Measurements from ENCODE around the gene STRA8. TPM values are rescaled to one million over a fixed set of nuclear protein-coding genes. Genes with fewer than 3 reads are reported as not detected.
"Not testable (repeated sequence)": the region's sequence is repeated elsewhere in the genome, so short reads cannot be mapped to it uniquely, and the experiment has no call there.

The STRA8 gene
- total RNA-seq, 1 donor from 2014 or later = not detected

GRCh38 chr7:135208102-135208793, 25.4 kb upstream of the STRA8 start:
- Histone ChIP-seq H3K27me3 (no peaks in the 10 kb centered on the region), H3K4me1 (peaks cover 48% of the 10 kb centered on the region), H3K4me3 (no peak overlapping the region), H3K9me3 (no peaks in the 10 kb centered on the region), H3K27ac (no peak overlapping the region), H3K36me3 (no peaks in the 10 kb centered on the region)
- intact Hi-C loops (cut with DNase I) = no loop called here
- TF ChIP-seq POLR2A (IDR thresholded peaks at IDR 0.05) (no peak), CTCF (IDR thresholded peaks at IDR 0.05) (no peak), POLR2AphosphoS5 (IDR thresholded peaks at IDR 0.05; ENCODE audit: insufficient read depth in 1 of 2, low read depth in 1 of 2) (no peak)
- peak in 1 of 2 donors; percentile 37 for DNase-seq (ENCODE audit: extremely low spot score in 2 of 2)

- no peak overlapping the region for H3K4me3 ChIP-seq
- no peak overlapping the region for H3K27ac ChIP-seq
Observed at GRCh38 chr7:135209225-135209834, 24.3 kb upstream of the STRA8 start.

GRCh38 chr7:135210888-135211178, 22.8 kb upstream of the STRA8 start:
- peaks cover 38% of the 10 kb centered on the region for H3K4me1 ChIP-seq
- TF ChIP-seq POLR2AphosphoS5 (IDR thresholded peaks at IDR 0.05; ENCODE audit: insufficient read depth in 1 of 2, low read depth in 1 of 2) (no peak), CTCF (IDR thresholded peaks at IDR 0.05) (no peak), POLR2A (IDR thresholded peaks at IDR 0.05) (no peak)
- no peaks in the 10 kb centered on the region for H3K36me3 ChIP-seq
- H3K4me3 ChIP-seq = peak overlapping the region; percentile 85 to 100
- no peaks in the 10 kb centered on the region for H3K27me3 ChIP-seq
- H3K27ac ChIP-seq = peak overlapping the region; percentile 92
- intact Hi-C loops (cut with DNase I) = no loop called here
- no peaks in the 10 kb centered on the region for H3K9me3 ChIP-seq
- peak in 1 of 2 donors; percentile 90 for DNase-seq (ENCODE audit: extremely low spot score in 2 of 2)

More at GRCh38 chr7:135209225-135209834, 24.3 kb upstream of the STRA8 start:
- intact Hi-C loops (cut with DNase I) = no loop called here
- peak in 1 of 2 donors; percentile 69 for DNase-seq (ENCODE audit: extremely low spot score in 2 of 2)
- TF ChIP-seq POLR2A (IDR thresholded peaks at IDR 0.05) (no peak), CTCF (IDR thresholded peaks at IDR 0.05) (no peak), POLR2AphosphoS5 (IDR thresholded peaks at IDR 0.05; ENCODE audit: insufficient read depth in 1 of 2, low read depth in 1 of 2) (no peak)
- no peaks in the 10 kb centered on the region for H3K27me3 ChIP-seq
- H3K36me3 ChIP-seq = no peaks in the 10 kb centered on the region
- no peaks in the 10 kb centered on the region for H3K9me3 ChIP-seq
- peaks cover 42% of the 10 kb centered on the region for H3K4me1 ChIP-seq

GRCh38 chr7:135211179-135211945, 22.3 kb upstream of the STRA8 start, which contains the start of gene WDR91:
Gene WDR91 (minus strand): TSS chr7:135211526. CDS start chr7:135211502, 24 bp downstream.
- intact Hi-C loops (cut with DNase I) = no loop called here
- TF ChIP-seq POLR2A (IDR thresholded peaks at IDR 0.05) = peak; percentile 24 to 80
- TF ChIP-seq POLR2AphosphoS5 (IDR thresholded peaks at IDR 0.05; ENCODE audit: insufficient read depth in 1 of 2, low read depth in 1 of 2) = peak; percentile 46 to 89
- no peak for TF ChIP-seq CTCF (IDR thresholded peaks at IDR 0.05)
- Histone ChIP-seq H3K36me3 (no peaks in the 10 kb centered on the region), H3K27me3 (no peaks in the 10 kb centered on the region), H3K4me3 (peak within 1 kb of the TSS; percentile 85 to 100), H3K27ac (peak within 1 kb of the TSS; percentile 92), H3K4me1 (peaks cover 38% of the 10 kb centered on the region), H3K9me3 (no peaks in the 10 kb centered on the region)
- DNase-seq (ENCODE audit: extremely low spot score in 2 of 2) = peak in 1 of 2 donors; percentile 97

- peaks cover 37% of the 10 kb centered on the region for H3K4me1 ChIP-seq
- intact Hi-C loops (cut with DNase I); H3K27me3 ChIP-seq: not testable (repeated sequence)
Observed at GRCh38 chr7:135211946-135212685, 21.5 kb upstream of the STRA8 start.

More at GRCh38 chr7:135211946-135212685, 21.5 kb upstream of the STRA8 start:
- DNase-seq (ENCODE audit: extremely low spot score in 2 of 2) = peak in 1 of 2 donors; percentile 72
- H3K4me3 ChIP-seq = peak overlapping the region; percentile 85 to 100
- not testable (repeated sequence) for H3K9me3 ChIP-seq, H3K36me3 ChIP-seq
- peak overlapping the region; percentile 92 for H3K27ac ChIP-seq

Measured in vagina (tissue), 2 donors.